ENCODE measurements around the gene TMTC2. TPM values are rescaled to one million over a fixed set of nuclear protein-coding genes. Genes with fewer than 3 reads are reported as not detected.

The TMTC2 gene
- polyA plus RNA-seq, 10 donors = 12.2 to 26.3 (median 16.2) TPM

- DNase-seq = no peak
Observed at GRCh38 chr12:82675246-82675645, 11.5 kb upstream of the TMTC2 start.

- no peak for DNase-seq
Observed at GRCh38 chr12:82682326-82682725, 4.4 kb upstream of the TMTC2 start.

- DNase-seq = no peak
Observed at GRCh38 chr12:82682851-82683261, 3.9 kb upstream of the TMTC2 start.

GRCh38 chr12:82685790-82686167 lies 927 bp upstream of the TMTC2 start:
- peak; percentile 92 to 97 (median 95) for DNase-seq

GRCh38 chr12:82687021-82688011 lies 610 bp downstream of the TMTC2 start:
- DNase-seq = peak in 1 of 3 donors; percentile 80

- DNase-seq = no peak
Observed at GRCh38 chr12:82688035-82688501, 1.4 kb downstream of the TMTC2 start.

- DNase-seq = peak in 1 of 3 donors; percentile 64
Observed at GRCh38 chr12:82688596-82688995, 1.9 kb downstream of the TMTC2 start.

GRCh38 chr12:82690006-82690405 lies 3.3 kb downstream of the TMTC2 start:
- DNase-seq = peak in 1 of 3 donors; percentile 51

GRCh38 chr12:82691513-82691912 lies 4.8 kb downstream of the TMTC2 start:
- no peak for DNase-seq

- no peak for DNase-seq
Observed at GRCh38 chr12:82694276-82694675, 7.6 kb downstream of the TMTC2 start.

GRCh38 chr12:82694970-82695369 lies 8.3 kb downstream of the TMTC2 start:
- DNase-seq = no peak

- no peak for DNase-seq
Observed at GRCh38 chr12:82695531-82695930, 8.8 kb downstream of the TMTC2 start.

GRCh38 chr12:82696543-82696942 lies 9.8 kb downstream of the TMTC2 start:
- DNase-seq = no peak

GRCh38 chr12:82698708-82699564 lies 12.2 kb downstream of the TMTC2 start:
- DNase-seq = no peak

GRCh38 chr12:82705774-82706173 lies 19.1 kb downstream of the TMTC2 start:
- DNase-seq = no peak

GRCh38 chr12:82708061-82708879 lies 21.6 kb downstream of the TMTC2 start:
- peak in 2 of 3 donors; percentile 42 to 82 for DNase-seq

- DNase-seq = peak in 1 of 3 donors; percentile 61
Observed at GRCh38 chr12:82709794-82710355, 23.2 kb downstream of the TMTC2 start.

GRCh38 chr12:82710741-82711140 lies 24.0 kb downstream of the TMTC2 start:
- peak in 1 of 3 donors; percentile 64 for DNase-seq

- DNase-seq = no peak
Observed at GRCh38 chr12:82714427-82714826, 27.7 kb downstream of the TMTC2 start.

- DNase-seq = no peak
Observed at GRCh38 chr12:82721726-82722125, 35.0 kb downstream of the TMTC2 start.

- no peak for DNase-seq
Observed at GRCh38 chr12:82723093-82723492, 36.4 kb downstream of the TMTC2 start.
